GM19023 (cell line): ENCODE data around the gene TGOLN2.
A peak's percentile ranks its signal among the peaks of the same experiment; 100 is the strongest.
"Not testable (repeated sequence)": the region's sequence is repeated elsewhere in the genome, so short reads cannot be mapped to it uniquely, and the experiment has no call there.

Experiments used
- ATAC-seq: cut with Tn5 transposase; IDR thresholded peaks from one replicate; pipeline ENCODE4 v1.9.1; 2021; ENCODE audit warnings: mild to moderate bottlenecking, moderate library complexity; ENCODE audit not compliant: unreplicated experiment

TGOLN2 gene

DNA sequence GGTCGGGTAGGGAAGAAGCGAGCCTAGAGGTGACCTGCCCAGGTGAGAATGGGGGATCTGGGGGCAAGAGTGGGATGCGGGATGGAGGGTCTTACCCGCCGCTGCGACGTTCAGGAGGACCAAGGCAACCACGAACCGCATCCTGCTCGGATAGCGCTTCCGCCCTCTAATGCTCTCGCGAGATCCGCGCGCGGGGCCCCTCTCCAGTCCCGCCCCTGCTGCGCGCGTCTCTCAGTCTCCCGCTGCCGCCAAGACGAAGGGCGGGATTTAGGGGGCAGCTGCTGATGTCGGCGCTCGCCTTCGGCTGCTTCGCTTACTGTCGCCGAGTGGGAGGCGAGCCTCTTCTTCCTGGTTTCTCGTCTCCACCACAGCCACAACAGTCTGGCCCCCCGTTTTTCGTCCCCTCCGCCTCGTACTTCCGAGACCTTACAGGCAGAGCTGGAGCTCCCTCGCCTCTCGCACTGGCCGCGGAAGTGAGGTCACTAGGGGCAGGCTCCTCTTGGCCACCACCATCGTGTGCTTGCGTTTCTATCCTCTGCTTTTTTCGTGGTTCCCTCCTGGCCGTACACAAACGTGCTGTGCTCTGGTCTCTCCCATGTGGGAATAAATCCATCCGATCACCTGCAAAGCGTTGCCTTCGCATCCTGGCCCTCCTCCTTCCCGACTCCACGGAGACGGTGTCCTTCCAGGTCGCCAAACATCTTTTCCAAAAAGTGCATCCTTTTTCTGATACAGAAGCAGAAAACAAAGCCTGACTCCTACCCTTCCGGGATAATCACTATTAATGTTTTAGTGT lies at the start of gene TGOLN2:
Gene TGOLN2 (minus strand): TSS at position 168 of the 796 bp plus-strand sequence. CDS start 27 bp downstream, at position 141.
- peak; percentile 86 for ATAC-seq

- ATAC-seq = no peak
These were observed 49.3 kb upstream of the TGOLN2 start for GRCh38 chr2:85377083-85377482.

DNA sequence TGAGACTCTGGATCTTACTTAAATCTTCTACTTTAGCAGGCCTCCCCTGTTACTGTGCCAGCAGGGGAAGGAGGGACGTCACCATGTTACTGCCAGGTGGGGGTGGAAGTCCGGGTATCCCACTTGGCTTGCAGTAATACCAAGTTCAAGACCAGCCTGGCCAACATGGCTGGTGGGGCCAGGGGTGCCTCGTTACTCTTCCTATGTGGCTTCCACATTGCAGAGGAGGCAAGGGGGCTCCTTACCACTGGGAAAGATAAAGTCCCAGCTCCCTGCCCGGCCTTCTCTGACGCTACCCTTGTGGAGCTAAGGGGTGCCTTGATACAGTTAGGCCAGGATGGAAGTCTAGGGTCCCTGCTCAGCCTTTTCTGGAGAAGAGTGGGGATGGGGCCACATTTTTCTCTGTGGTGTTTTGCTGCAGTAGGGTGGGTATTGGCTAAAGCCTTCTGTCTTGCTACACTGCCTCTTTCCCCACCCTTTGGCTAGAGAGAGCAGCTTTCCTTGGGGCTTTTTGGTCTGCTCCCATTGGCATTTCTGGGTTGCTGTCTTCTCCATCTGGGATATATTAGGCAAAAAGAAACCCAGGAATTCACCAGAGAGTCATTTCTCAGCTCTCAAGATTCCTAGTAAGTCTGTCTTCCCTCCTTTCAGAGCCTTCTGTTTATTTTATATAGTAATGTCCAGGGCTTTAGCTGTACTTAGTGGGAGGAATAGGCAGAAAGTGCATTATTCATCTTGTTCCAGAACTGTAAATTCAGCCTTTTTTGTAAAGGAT lies 48.7 kb upstream of the TGOLN2 start:
- no peak for ATAC-seq

DNA sequence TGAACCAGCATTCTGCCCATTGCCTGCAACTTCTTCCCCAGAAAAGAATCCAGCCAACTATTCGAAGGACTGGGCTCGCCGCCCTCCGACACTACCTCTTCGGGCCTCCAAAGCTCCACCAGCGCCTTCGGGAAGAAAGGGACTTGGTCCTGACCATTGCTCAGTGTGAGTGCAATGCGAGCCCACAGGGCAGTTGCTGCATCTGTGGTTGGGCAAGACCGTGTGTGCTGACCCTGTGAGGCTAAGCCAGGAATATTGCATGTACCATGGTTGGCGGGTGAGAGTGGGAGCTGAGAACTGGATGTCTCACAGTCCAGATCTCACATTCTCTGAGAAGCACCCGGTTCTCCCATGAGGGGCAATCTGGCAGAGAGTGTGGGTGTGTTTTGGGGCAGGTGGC lies 43.3 kb upstream of the TGOLN2 start:
- ATAC-seq = no peak

DNA sequence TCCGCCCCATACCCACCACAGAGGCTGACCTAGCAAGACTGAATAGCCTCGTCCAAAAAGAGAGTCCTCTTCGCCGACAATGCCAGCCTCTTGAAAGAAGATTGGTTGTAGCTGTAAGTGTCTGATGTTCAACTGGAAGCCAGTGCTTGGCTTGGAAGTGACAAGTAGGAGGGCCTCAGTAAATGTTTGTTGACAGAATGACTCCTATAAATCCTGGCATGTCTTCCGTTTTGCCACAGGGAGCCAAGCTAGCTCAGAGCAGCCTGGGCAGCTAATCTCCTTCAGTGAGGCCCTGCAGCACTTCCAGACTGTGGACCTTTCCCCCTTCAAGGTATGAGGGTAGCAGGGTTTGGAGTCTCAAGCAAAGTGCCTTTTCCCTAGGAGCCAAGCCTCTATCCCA lies 41.7 kb upstream of the TGOLN2 start:
- ATAC-seq = no peak

GRCh38 chr2:85368921-85369320 lies 41.1 kb upstream of the TGOLN2 start:
- no peak for ATAC-seq

DNA sequence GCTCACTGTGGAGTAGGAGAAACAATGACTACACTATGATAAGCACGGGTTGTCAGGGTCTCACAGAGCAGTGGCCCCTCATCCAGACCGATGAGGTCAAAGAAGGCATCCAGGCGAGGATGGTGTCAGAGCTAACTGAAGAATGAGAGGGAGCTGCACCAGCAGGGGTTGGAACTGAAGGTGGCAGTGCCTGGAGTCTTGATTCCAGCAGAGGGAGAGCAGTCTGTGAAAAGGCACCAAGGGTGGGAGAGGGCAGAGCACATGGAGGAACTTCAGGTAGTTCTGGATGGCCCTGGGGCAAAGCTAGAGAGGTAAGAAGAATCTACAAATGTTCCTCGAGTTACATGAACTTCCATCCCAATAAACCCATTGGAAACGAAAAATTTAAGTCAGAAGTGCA lies 39.4 kb upstream of the TGOLN2 start:
- ATAC-seq = no peak

DNA sequence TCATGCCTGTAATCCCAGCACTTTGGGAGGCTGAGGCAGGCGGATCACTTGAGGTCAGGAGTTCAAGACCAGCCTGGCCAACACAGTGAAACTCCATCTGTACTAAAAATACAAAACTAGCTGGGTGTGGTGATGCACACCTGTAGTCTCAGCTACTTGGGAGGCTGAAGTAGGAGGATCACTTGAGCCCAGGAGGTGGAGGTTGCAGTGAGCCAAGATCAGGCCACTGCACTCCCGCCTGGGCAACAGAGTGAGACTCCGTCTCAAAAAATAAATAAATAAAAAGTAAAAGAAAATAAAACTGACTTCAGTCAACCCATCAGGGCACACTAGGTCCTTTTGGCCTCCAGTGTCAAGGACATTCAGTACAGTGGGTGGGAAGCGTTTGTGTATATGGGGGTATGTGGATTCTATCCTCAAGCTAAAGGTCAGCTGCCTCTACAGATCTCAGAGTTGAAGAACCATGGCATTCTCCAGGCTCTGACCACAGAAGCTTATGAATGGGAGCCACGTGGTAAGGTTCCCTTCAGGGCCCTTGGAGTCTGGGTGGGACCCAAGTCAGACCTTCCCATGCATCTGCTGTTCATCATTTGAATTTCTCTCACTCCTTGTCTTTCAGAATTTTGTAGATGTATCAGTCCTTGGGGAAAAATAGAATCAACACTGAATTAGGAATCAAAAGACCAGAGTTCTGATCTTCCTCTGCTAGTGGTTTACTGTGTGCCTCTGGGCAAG lies 35.0 kb upstream of the TGOLN2 start:
- ATAC-seq = not testable (repeated sequence)

DNA sequence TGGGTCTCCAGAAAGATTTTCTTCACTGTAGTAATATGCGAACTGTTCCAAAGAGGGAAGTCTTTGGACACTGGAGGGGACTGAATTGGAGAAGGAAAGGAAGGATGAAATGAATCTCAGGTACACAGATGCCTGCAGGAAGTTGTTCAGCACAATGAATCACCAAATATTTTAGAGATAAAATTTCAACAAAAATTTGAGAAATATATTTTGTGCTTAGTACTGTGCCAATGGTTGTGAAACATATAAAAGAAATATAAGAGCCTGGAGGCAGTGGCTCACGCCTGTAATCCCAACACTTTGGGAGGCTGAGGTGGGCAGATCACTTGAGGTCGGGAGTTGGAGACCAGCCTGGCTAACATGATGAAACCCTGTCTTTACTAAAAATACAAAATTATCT lies 29.9 kb upstream of the TGOLN2 start:
- ATAC-seq = no peak

GRCh38 chr2:85356186-85356585 lies 28.4 kb upstream of the TGOLN2 start:
- no peak for ATAC-seq

- no peak for ATAC-seq
These were observed 27.7 kb upstream of the TGOLN2 start for GRCh38 chr2:85355521-85355920.

- ATAC-seq = peak; percentile 12
These were observed 27.3 kb upstream of the TGOLN2 start for GRCh38 chr2:85355073-85355410.

- peak; percentile 96 for ATAC-seq
These were observed 26.7 kb upstream of the TGOLN2 start, which contains the start of the genes ELMOD3 and RETSAT for GRCh38 chr2:85354286-85355072. ELMOD3 (plus strand) TSS chr2:85354769; CDS start chr2:85357199, 2,430 bp downstream. RETSAT (minus strand) TSS chr2:85354528; CDS start chr2:85354507, 21 bp downstream.

DNA sequence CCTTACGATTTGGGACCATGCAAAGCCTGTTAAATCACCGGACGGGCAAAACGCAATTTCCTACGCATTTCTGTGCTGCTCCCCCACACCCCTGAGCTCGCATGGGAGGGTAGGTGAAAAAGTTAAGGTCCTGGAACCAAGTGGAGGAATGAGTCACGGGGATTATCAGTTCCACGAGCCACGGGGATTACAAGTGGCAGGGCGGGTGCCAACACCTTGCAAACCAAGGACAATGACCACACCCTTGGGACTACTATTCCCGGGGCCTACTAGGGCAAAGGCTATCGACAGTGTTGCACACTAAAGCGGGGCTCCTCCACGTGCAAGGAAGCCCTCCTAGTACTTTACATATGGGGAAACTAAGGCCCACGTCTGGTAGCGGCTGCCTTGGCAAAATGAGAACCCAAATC lies 26.1 kb upstream of the TGOLN2 start:
- ATAC-seq = peak; percentile 13

- ATAC-seq = no peak
These were observed 19.8 kb upstream of the TGOLN2 start for GRCh38 chr2:85347599-85347998.

DNA sequence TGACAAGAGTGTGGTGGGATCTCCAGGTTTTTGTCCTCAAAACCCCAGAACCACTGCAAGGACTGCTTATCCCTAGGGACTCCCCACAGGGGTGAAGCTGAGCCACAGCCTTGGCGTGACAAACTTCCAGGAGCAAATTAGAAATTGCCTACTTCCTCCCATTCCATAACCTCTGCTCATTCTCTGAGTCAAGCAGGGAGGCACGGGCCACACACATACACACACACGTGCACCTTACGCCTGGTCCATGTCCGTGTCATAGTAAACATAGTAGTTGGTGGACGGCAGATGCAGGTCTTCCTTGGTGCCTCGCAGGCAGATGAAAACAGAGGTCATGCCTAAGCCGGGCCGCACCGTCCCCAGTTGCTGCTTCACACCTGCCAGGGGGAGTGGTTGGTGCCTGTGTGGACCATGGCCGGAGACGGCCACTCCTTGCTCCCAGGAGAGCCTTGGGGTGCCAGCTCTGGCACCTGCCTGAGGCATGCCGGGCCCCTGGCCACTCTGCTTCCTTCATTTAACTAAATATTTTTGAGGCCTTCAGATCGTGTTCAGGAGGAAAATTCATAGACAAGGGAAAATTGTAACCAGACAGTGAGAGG lies 16.7 kb upstream of the TGOLN2 start:
- ATAC-seq = no peak

GRCh38 chr2:85343207-85343895 lies 15.6 kb upstream of the TGOLN2 start:
- not testable (repeated sequence) for ATAC-seq

DNA sequence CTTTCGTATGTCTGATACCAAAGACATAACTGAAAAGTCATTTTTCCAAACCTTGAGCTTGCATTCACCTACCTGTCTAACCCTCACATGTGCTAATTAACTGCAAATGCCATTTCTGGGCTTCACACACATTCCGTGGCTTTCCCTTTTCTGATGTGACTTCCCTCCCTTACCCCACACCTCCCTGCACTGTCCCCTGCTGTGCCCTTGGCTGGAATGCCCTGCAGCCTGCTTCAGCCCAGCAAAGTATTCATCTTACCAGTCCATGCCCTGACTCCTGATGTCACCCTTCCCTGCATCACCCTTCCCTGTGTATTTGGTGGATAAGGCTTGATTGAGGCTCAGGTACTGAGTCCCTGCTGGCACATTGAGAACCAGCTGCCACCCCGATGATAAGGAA lies 14.4 kb upstream of the TGOLN2 start:
- ATAC-seq = no peak

- no peak for ATAC-seq
These were observed 13.7 kb upstream of the TGOLN2 start for GRCh38 chr2:85341269-85342029.
